ENCODE measurements around the gene SLC26A1.

The SLC26A1 gene

GRCh38 chr4:963276-964225 is 29.7 kb downstream of the SLC26A1 start:
- no peak for DNase-seq

- no peak for DNase-seq
These were observed 30.7 kb downstream of the SLC26A1 start for GRCh38 chr4:962231-963208.

DNA sequence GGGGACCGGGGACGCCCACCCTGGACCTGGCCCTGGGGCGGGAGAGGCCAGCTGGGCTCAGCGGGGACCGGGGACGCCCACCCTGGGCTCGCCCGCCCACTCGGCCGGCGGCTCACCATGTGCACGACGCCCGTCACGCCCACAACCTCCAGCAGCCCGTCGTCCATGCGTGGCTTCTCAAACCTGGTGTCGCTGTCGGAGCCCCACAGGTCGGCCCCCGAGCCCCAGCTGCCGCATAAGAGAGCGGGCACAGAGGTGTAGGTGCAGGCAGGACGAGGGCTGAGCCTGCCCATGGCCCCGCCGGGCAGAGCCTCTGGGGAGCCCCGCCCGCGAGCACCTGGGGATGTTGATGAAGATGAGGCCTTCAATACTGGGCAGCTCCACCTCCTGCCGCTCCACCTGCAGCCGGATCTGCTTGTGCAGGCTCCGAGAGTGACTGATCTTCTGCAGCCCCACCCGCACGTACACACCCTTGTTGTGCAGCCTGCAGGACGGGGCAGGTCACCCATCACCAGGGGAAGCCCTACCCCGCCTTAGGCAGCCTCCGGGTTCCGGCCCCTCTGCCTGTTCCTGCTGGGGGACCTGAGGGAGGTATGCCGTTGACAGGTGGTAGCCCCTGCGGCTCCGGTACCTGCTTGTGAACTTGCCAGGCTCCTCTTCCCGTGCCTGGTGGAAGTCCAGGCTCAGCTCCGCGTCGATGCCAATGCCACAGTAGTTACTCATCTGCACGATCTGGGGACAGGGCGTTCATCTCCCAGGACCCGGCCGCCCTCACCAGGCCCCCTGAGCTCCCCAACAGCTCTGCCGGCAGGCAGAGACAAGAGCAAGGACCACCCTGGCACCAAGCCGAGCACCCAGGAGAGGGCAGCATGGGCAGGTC is 31.6 kb downstream of the SLC26A1 start:
- DNase-seq = no peak

- DNase-seq = no peak
These were observed 32.4 kb downstream of the SLC26A1 start for GRCh38 chr4:960636-961350.

GRCh38 chr4:960140-960635 is 33.0 kb downstream of the SLC26A1 start:
- no peak for DNase-seq

DNA sequence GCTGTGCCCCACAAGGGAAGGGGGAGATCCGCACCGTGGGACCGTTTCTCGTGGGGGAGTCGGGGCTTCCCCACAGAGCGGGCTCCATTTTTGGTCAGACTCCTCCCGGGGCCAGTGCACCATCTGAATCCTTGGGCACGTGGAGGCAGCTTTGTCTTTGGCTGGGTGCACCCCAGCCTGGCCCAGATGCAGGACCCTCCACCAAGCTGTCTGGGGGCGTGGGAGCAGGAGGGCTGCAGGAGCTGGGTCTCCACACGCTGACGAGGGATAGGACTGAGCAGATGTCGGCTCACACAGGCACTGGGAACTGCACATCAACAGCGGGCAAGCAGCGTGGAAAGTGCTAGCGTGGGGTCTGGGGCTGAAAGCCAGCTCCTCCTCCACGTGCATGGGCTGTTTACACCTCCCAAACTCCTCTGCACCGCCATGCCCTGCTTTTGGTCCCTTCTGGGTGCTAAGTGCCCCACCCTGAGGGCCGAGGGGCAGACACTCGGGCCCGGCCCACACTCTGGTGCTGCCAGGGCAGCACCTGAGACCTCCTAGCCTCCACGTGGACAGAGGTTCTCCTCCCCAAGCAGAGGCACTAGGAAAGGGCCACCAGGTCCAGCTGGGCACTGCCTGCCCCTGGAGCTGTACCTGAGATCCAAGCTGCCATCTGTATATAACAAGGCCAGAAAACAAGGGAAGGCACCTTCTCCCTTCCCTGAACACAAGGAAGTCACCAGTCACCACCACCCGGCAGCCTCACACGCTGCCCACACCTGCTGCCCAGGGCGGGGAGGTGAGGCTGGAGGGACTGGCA is 33.7 kb downstream of the SLC26A1 start:
- DNase-seq = no peak

DNA sequence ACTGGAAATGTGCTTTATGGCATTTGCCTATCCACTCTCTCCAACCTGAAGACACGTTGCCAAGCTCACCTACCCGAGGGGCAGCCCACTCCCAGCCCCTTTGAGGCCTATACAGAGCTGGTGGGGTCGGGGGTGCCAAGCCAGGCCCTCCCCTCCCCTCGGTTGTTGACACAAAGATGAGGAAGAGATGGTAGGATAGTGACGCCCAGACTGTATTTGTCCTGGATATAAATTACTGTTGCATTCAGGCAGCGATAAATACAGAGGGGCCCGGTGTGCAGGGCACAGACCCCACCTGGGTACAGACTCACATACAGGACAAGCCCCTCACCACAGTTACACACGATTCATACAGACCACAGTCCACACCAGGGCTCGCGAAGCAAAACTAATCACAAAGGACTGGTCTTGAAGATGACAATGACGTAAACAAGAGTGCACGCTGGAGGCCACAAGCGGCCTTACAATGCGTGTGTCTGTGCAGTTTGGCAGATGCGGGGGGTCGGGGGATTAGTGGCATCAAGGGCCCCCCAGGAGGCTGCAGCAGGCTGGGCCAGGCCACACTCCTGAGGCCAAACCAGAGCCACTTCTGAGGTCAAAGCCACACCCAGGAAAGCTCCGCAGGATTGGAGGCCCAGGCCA is 34.4 kb downstream of the SLC26A1 start:
- DNase-seq = no peak

GRCh38 chr4:958314-958665 is 34.9 kb downstream of the SLC26A1 start:
- DNase-seq = no peak

DNA sequence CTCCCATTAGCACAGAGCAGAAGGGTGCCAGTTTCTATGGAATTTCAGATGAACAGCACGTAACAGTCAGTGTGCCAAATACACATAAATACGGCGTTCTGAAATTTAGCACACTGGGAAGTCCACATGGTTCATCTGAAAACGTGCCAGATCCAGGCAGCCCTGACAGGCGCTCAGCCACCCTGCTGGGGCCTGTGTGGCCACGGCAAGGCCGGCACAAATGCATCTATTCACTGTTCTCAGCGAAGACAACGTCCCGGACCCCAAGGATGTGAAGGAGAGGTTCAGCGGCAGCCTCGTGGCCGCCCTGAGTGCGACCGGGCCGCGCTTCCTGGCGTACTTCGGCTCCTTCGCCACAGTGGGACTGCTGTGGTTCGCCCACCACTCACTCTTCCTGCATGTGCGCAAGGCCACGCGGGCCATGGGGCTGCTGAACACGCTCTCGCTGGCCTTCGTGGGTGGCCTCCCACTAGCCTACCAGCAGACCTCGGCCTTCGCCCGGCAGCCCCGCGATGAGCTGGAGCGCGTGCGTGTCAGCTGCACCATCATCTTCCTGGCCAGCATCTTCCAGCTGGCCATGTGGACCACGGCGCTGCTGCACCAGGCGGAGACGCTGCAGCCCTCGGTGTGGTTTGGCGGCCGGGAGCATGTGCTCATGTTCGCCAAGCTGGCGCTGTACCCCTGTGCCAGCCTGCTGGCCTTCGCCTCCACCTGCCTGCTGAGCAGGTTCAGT is 35.5 kb downstream of the SLC26A1 start:
- no peak for DNase-seq

DNA sequence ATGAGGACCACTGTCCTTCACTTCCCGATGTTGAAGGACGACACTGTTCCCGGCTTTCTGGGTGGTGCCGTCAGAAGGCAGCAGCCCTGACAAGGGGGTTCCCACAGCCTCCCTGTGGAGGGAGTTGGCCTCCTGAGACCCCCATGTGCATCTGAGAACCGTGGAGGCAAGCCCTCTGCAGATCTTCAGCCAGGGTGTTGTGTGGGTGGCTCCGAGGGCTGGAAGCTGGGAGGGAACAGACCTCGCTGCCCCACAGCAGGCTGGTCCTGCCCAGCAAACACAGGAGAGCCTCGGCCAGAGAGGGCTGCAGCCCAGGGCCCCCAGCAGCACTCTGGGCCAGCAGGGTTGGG is 36.0 kb downstream of the SLC26A1 start:
- no peak for DNase-seq

DNA sequence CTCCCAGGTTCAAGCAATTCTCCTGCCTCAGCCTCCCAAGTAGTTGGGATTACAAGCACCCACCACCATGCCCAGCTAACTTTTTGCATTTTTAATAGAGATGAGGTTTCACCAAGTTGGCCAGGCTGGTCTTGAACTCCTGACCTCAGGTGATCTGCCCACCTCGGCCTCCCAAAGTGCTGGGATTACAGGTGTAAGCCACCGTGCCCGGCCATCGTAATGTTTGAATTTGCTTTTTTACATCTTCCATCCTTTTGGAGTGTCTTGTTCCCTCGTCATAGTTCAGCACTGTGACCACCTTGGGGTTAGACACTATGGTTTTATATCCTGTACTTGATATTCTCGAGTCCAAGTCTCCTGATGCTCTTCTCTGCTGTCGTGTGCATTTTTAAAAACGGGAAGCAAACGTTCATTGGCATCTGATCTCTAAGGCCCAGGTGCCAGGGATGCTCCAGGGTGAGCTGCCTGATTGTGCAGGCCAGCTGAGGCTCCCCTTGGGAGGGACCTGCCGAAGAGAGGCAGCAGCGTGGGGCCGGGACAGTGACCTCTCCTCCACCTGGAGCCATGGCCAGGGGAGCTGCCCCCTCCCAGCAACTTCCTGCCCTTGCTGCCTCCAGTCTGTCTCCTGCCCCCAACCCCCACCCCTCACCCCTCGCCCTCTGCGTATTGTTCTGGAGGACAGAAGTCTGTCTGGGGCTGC is 36.5 kb downstream of the SLC26A1 start:
- DNase-seq = no peak

DNA sequence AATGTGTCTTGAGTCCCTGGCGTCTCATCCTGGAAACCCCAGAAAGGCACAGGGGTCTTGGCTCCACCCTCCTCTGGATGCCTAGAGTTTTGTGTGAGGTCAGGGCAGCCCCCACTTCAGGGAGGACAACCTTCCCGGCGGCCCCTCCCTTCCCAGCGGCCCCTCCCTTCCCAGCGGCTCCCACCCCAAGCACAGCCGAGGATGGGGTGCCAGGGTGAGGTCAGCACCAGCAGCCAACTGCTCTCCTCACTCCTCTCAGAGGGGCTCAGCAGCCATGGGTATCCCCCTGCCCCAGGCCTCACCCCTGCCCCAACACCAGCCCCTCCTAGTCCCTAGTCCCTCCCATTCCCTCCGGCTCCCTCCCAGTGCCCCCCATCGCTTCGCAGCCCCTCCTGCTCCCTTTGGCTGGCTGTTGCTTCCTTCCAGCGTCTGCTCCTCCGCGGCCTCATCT is 37.2 kb downstream of the SLC26A1 start:
- no peak for DNase-seq

- no peak for DNase-seq
These were observed 37.9 kb downstream of the SLC26A1 start for GRCh38 chr4:955161-955921.

- DNase-seq = no peak
These were observed 38.8 kb downstream of the SLC26A1 start for GRCh38 chr4:954211-955020.

DNA sequence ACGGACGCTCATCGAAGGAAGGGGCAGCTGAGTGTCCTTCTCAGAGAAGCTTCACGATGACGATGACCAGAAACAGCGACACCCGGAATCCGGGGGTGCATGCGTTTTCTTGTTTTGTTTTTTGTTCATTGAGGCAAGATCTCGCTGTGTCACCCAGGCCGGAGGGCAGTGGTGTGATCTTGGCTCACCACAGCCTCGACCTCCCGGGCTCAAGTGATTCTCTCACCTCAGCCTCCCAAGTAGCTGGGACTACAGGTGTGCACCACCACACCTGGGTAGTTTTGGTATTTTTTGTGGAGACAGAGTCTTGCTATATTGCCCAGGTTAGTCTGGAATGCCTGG is 39.7 kb downstream of the SLC26A1 start:
- no peak for DNase-seq

- no peak for DNase-seq
These were observed 40.2 kb downstream of the SLC26A1 start for GRCh38 chr4:952881-953573.
